GM15510 (cell line): ENCODE data around the gene PCK1.

Experiments used
- POLR2A ChIP-seq: IDR thresholded peaks from 3 replicates; pipeline ENCODE4 v1.6.1; 2011; ENCODE audit warnings: borderline replicate concordance; ENCODE audit not compliant: insufficient read length; ENCODE audit errors: extremely low read depth

Gene PCK1

GRCh38 chr20:57560554-57561355 is at the start of gene PCK1:
Gene PCK1 (plus strand): TSS chr20:57561110. CDS start chr20:57561412, 302 bp downstream.
- no peak for TF ChIP-seq POLR2A

DNA sequence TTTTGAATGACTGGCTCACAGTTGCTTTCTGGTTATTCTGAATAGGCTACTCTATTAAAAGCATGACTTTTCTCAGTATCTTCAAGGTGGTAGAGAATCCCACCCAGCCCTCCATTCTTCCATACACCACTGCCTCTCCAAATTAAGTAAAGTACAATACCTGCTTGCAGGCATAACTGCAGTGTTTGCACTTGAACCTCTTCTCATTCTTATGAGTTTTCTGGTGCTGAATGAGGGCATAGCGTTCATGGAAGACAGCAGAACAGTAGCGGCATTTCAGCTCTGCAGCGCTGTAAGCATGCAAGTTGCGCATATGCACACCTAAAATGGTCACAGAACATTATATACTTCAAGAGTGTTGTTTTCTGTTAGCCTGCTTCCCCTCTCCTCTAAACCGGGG is 48.5 kb upstream of the PCK1 start:
- no peak for TF ChIP-seq POLR2A

- no peak for TF ChIP-seq POLR2A
These were observed 47.7 kb upstream of the PCK1 start for GRCh38 chr20:57513199-57513598.

- no peak for TF ChIP-seq POLR2A
These were observed 46.6 kb upstream of the PCK1 start for GRCh38 chr20:57514273-57514751.

- no peak for TF ChIP-seq POLR2A
These were observed 43.0 kb upstream of the PCK1 start for GRCh38 chr20:57517904-57518303.

GRCh38 chr20:57522380-57523140 is 38.4 kb upstream of the PCK1 start:
- TF ChIP-seq POLR2A: no peak

DNA sequence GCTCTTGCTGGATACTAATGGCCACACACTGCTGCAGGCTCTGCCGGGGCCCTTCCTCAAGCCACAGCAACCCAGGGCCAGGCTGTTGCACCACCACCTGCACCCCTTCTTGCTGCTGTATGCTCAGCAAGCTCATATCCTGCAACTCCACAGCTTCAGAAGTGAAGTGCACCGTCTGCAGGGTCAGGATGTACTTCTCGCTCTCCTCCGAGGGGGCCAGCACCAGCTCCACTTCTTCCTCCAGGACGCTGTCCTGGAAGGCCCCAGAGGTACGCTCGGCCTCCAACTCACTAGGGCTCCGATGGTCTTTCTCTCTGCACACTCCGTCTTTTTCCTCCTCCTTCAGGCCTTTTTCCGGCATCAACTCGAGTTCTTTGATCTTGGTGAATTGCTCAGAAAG is 37.1 kb upstream of the PCK1 start:
- TF ChIP-seq POLR2A: no peak

DNA sequence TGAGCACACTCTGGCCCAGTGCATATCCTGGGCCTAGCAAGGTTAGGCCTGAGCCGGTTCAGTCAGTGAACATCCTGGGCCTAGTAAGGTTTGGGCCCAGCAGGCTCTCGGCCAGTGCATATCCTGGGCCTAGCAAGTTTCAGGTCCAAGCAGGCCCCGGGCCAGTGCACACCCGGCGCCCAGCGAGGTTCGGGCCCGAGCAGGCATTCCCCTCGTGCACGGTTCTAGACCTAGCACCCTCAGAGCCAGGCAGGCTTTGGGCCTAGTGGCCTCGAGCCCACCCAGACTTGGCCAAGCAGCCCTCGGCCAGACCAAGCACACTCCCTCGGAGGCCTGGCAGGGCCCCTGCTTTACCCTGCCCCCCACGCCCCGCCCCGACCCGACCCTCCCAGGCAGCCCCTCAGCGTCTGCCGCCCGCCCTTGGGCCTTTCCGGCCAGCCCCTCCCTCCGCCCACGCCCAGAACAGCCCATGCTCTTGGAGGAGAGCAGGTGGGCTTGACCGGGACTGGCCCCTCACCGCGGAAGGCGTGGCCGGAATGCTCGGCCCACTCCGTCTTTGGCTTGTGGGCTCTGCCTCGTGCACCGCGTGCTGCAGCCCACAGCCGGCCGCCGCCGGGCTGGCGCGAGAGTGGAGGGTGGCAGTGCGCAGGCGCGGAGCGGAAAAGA is 36.3 kb upstream of the PCK1 start, which contains the start of gene CTCFL:
Gene CTCFL, minus strand, starts transcription at position 630 of the 666 bp plus-strand sequence. CDS start 935 bp downstream, outside the sequence.
- no peak for TF ChIP-seq POLR2A

GRCh38 chr20:57525328-57526086 is 35.4 kb upstream of the PCK1 start:
- TF ChIP-seq POLR2A: no peak

DNA sequence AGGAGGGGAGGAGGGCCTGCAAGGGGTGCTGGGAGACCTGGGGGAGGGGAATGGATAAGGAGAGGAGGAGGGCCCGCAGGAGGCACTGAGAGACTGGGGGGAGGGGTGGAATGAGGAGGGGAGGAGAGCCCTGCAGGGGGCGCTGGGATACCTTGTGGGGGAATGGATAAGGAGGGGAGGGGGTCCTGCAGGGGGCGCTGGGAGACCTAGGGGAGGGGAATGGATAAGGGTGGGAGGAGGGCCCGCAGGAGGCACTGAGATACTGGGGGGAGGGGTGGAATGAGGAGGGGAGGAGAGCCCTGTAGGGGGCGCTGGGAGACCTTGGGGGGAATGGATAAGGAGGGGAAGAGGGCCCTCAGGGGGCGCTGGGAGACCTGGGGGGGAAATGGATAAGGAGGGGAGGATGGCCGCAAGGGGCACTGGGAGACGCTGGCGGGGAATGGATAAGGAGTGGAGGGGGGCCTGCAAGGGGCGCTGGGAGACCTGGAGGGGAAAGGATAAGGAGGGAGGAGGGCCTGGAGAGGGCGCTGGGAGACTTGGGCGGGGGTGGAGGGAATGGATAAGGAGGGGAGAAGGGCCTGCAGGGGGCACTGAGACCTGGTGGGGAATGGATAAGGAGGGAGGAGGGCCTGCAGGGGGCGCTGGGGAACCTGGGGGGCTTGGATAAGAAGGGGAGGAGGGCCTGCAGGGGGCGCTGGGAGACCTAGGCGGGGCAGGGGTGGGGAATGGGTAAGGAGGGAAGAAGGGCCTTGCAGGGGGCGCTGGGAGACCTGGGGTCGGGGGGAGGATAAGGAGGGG is 34.6 kb upstream of the PCK1 start:
- TF ChIP-seq POLR2A: no peak

DNA sequence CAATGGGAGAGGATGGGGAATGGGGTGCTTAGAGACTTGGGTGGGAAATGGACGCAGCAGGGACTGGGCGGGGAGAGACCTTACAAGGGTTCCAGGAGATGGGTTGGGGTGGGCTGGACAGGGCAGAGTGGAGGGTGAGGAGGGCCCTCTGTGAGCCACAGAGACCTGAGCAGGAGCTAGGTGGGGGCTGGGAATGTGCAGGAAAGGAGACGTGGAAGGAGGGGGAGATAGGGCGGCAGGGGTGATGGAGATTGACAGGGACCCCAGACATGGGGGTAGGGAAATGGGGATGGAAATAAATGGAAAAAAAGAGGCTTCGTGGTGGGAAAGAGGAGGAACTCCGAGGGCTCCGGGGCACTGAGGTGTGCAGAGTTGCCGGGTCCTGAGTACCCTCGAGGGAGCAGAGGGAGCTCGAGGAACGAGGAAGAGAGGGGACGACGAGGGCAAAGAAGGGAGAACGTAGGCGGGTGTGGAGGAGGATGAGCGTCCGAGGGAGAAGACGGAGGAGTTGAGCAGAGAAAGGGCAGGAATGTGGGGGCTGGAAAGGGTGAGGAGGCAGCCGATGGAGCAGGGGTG is 33.9 kb upstream of the PCK1 start:
- TF ChIP-seq POLR2A: no peak

GRCh38 chr20:57527728-57528127 is 33.2 kb upstream of the PCK1 start:
- TF ChIP-seq POLR2A: no peak

GRCh38 chr20:57528148-57528547 is 32.8 kb upstream of the PCK1 start:
- TF ChIP-seq POLR2A: no peak
